GM23338 (cell line): Measurements from ENCODE around the gene AFAP1. TPM values are rescaled to one million over a fixed set of nuclear protein-coding genes. Genes with fewer than 3 reads are reported as not detected.

Experiments
- polyA plus RNA-seq: library from polyadenylated mRNA; unstranded; fragments of >200 nt; fragmentation: Nextera tagmentation; extraction: Ambion mirVana; gene quantifications from 2 replicates; pipeline ENCODE4 v1.2.1, GENCODE V29; 2016
- total RNA-seq: library from RNA; depleted of rRNA; stranded (reverse); fragments of >200 nt; shearing (Covaris generic); gene quantifications from 2 replicates; pipeline ENCODE4 v1.2.3, GENCODE V29; 2014; rRNA removed

AFAP1 gene
- total and polyA plus RNA-seq, 2 experiments from 2014 or later, result 6.5 to 21.5 TPM

Other genes with a start within 250 kb of the AFAP1 start
- 1.0 and 4.3 TPM in 2 replicates for gene ABLIM2, start 219.0 kb upstream of the AFAP1 start, total RNA-seq
- 0.78 and 1.5 TPM in 2 replicates for gene ABLIM2, start 219.0 kb upstream of the AFAP1 start, polyA plus RNA-seq